K562 (cell line): ENCODE measurements around the gene PUS3. TPM values are rescaled to one million over a fixed set of nuclear protein-coding genes. Genes with fewer than 3 reads are reported as not detected.

Experiments used
- ATAC-seq: fragments of 200-7000 bp; cut with Tn5 transposase; 3 replicates; pipeline ENCODE4 v1.9.1; 2020; ENCODE audit warnings: moderate library complexity
- BruUV-seq: library from RNA; stranded (reverse); fragments of 400-500 nt; replicated peaks from 2 replicates; lab custom pipeline; 2021; lab: Mats Ljungman, UMichigan
- CTCF ChIA-PET: fragments of 300-600 bp; formaldehyde crosslinking; extraction: SDS; loops from one replicate; lab custom pipeline; 2021; ENCODE audit warnings: low intra/inter-chr PET ratio; lab: Yijun Ruan, JAX
- POLR2A ChIA-PET: fragments of 300-600, 350-650 bp; sonication (Branson Sonifier 250); formaldehyde crosslinking; extraction: SDS; loops from one replicate; lab custom pipeline; 2021; ENCODE audit warnings: antibody characterized with exemption, inconsistent platforms; lab: Yijun Ruan, JAX
- DNase-seq, 4 experiments: peaks; one replicate each; pipeline versions ENCODE4 v3.0.0 to v3.0.0-alpha.2; 2011 to 2018; ENCODE audit warnings: low spot score in 3 of 4, mixed read lengths in 3 of 4; ENCODE audit errors: extremely low read depth in 1 of 4
- FAIRE-seq: peaks from 2 replicates; lab custom pipeline; 2011; peaks lifted over from hg19 to GRCh38; lab: Jason Lieb, UNC
- H2AFZ ChIP-seq: 2 replicates; pipeline ENCODE4 v1.6.0; 2011; ENCODE audit warnings: low read depth, low read length, control low read depth, inconsistent platforms
- H3K27ac ChIP-seq: fragments of 200-600 bp; 3 replicates; pipeline ENCODE4 v1.8.0; 2011; ENCODE audit warnings: low read depth, mild to moderate bottlenecking, control low read depth, inconsistent platforms, low read length, moderate library complexity, mixed read lengths; ENCODE audit errors: extremely low read depth
- H3K27me3 ChIP-seq, 2 experiments: fragments of 300-600 bp in 1 of 2; 2 replicates in 1 of 2; 3 replicates in 1 of 2; pipeline versions ENCODE4 v1.6.0 to v1.8.0; 2011; ENCODE audit warnings: inconsistent platforms in 2 of 2, low read length in 2 of 2, mild to moderate bottlenecking in 1 of 2, mixed read lengths in 1 of 2, moderate library complexity in 1 of 2; ENCODE audit not compliant: control insufficient read depth in 2 of 2, insufficient read depth in 2 of 2
- H3K36me3 ChIP-seq: fragments of 300-600 bp; 3 replicates; pipeline ENCODE4 v1.8.0; 2011; ENCODE audit warnings: mild to moderate bottlenecking, low read length, inconsistent platforms; ENCODE audit not compliant: control insufficient read depth, insufficient read depth
- H3K4me1 ChIP-seq, 2 experiments: fragments of 200-600 bp in 1 of 2; replicated peaks in 1 of 2; 2 replicates in 1 of 2; 3 replicates in 1 of 2; pipeline versions ENCODE4 v1.5.1 to v1.8.0; 2011; ENCODE audit warnings: inconsistent platforms in 2 of 2, low read length in 2 of 2, mild to moderate bottlenecking in 1 of 2, mixed read lengths in 1 of 2, moderate library complexity in 1 of 2; ENCODE audit not compliant: control insufficient read depth in 2 of 2, insufficient read depth in 2 of 2
- H3K4me2 ChIP-seq: 2 replicates; pipeline ENCODE4 v1.6.1; 2011; ENCODE audit warnings: low read length, control low read depth, inconsistent platforms, mixed read lengths; ENCODE audit not compliant: insufficient read depth
- H3K4me3 ChIP-seq: fragments of 200-600 bp; sonication (generic), shearing (Covaris generic); 2 replicates; pipeline ENCODE4 v1.5.1; 2016; ENCODE audit warnings: control low read depth, inconsistent platforms
- H3K79me2 ChIP-seq: fragments of 200-600 bp; 3 replicates; pipeline ENCODE4 v1.8.0; 2011; ENCODE audit warnings: low read length, inconsistent platforms; ENCODE audit not compliant: control insufficient read depth, insufficient read depth
- H3K9ac ChIP-seq, 2 experiments: 2 replicates each; pipeline versions ENCODE4 v1.6.0 to v1.6.1; 2011; ENCODE audit warnings: low read depth in 2 of 2, low read length in 2 of 2, control low read depth in 1 of 2, inconsistent platforms in 1 of 2, mild to moderate bottlenecking in 1 of 2, mixed read lengths in 1 of 2; ENCODE audit not compliant: insufficient read depth in 1 of 2
- H3K9me1 ChIP-seq: one replicate; pipeline ENCODE4 v1.6.0; 2011; ENCODE audit warnings: inconsistent platforms, mild to moderate bottlenecking, low read length, moderate library complexity; ENCODE audit not compliant: control insufficient read depth, insufficient read depth
- H3K9me3 ChIP-seq: replicated peaks from 2 replicates; pipeline ENCODE4 v1.5.1; 2011; ENCODE audit warnings: low read depth, low read length, inconsistent platforms; ENCODE audit not compliant: control insufficient read depth, insufficient read depth
- H4K20me1 ChIP-seq: replicated peaks from 2 replicates; pipeline ENCODE4 v1.6.1; 2011; ENCODE audit warnings: low read length, inconsistent platforms, mixed read lengths; ENCODE audit not compliant: control insufficient read depth, insufficient read depth
- BMI1 ChIP-seq: fragments of 150-350 bp; IDR thresholded peaks from 2 replicates; pipeline ENCODE4 v1.6.1; 2014; ENCODE audit warnings: low read length
- CREB5 ChIP-seq: fragments of 250-450 bp; sonication (Bioruptor Pico); IDR thresholded peaks from 2 replicates; pipeline ENCODE4 v1.5.0; 2020; ENCODE audit warnings: mild to moderate bottlenecking
- HCFC1 ChIP-seq: IDR thresholded peaks from 2 replicates; pipeline ENCODE4 v1.6.1; 2012; ENCODE audit warnings: low read depth, low read length, improper control_type of control experiment
- MYNN ChIP-seq, 2 experiments: sonication (generic); formaldehyde crosslinking in 1 of 2; IDR thresholded peaks; 2 replicates each; pipeline versions ENCODE4 v1.5.0 to v1.6.1; 2016 to 2020; ENCODE audit warnings: antibody characterized with exemption in 1 of 2, missing genetic modification reagents in 1 of 2
- PRMT5 ChIP-seq: sonication (generic); formaldehyde crosslinking; IDR thresholded peaks from 2 replicates; pipeline ENCODE4 v1.5.0; 2020; ENCODE audit warnings: missing genetic modification reagents
- TSC22D4 ChIP-seq: fragments of 450-650 bp; IDR thresholded peaks from 2 replicates; pipeline ENCODE4 v1.6.1; 2016; ENCODE audit warnings: missing genetic modification characterization, missing biosample characterization, control low read depth
- ZBTB49 ChIP-seq: sonication (generic); formaldehyde crosslinking; IDR thresholded peaks from 2 replicates; pipeline ENCODE4 v1.8.0; 2022; ENCODE audit warnings: missing genetic modification reagents, mild to moderate bottlenecking, borderline replicate concordance
- ZNF217 ChIP-seq: sonication (generic); formaldehyde crosslinking; IDR thresholded peaks from 2 replicates; pipeline ENCODE4 v1.8.0; 2022; ENCODE audit warnings: mild to moderate bottlenecking, missing genetic modification reagents
- ZNF695 ChIP-seq: fragments of 450-650 bp; formaldehyde crosslinking; IDR thresholded peaks from 2 replicates; pipeline ENCODE4 v1.4.0; 2020; ENCODE audit warnings: mild to moderate bottlenecking, moderate library complexity
- WGBS: fragments of 100-300 bp; shearing (Covaris generic); methylation state at CpG from one replicate; pipeline ENCODE4 v1.1.6; 2016; ENCODE audit warnings: low coverage, mixed read lengths; ENCODE audit not compliant: insufficient coverage; ENCODE audit errors: missing lambda C conversion rate; 5-methylcytosine and 5-hydroxymethylcytosine counted together
- in situ Hi-C: fragments of 300-500 bp; cut with MboI; formaldehyde crosslinking; loops from 4 replicates; pipeline ENCODE4 v1.15.0; 2018; ENCODE audit warnings: inconsistent platforms, mixed read lengths
- intact Hi-C: fragments of 100-400 bp; cut with micrococcal nuclease; formaldehyde crosslinking; loops from 2 replicates; pipeline ENCODE4 v1.14.2; 2022
- polyA plus RNA-seq, 8 experiments: library from polyadenylated mRNA; depleted of rRNA in 4 of 8; stranded (reverse) in 5 of 8; unstranded in 3 of 8; fragments of >200 nt; fragmentation: Nextera tagmentation in 2 of 8; fragmentation: Illumina TruSeq in 1 of 8; extraction: Ambion mirVana in 2 of 8; extraction: Trizol in 1 of 8; gene quantifications; 2 replicates each; pipeline versions ENCODE4 v1.2.1 to v1.2.3, GENCODE V29; 2011 to 2014; ENCODE audit warnings: inconsistent platforms in 1 of 8, missing spikeins in 1 of 8
- total RNA-seq, 7 experiments: library from RNA; depleted of rRNA in 6 of 7; stranded (reverse); fragments of >200 nt in 6 of 7; fragmentation: Illumina TruSeq in 2 of 7; extraction: Trizol in 2 of 7; gene quantifications; 2 replicates each; pipeline versions ENCODE4 v1.2.1 to v1.2.3, GENCODE V29; 2011 to 2021; ENCODE audit warnings: low replicate concordance in 1 of 7
- TF ChIP-seq, protein P1 (sequence below), 2 experiments: fragments of 450-650 bp in 1 of 2; IDR thresholded peaks; 2 replicates each; pipeline ENCODE4 v1.6.1; 2011 to 2017; ENCODE audit warnings: low read depth in 2 of 2, antibody characterized with exemption in 1 of 2, borderline replicate concordance in 1 of 2, low read length in 1 of 2, mild to moderate bottlenecking in 1 of 2, mixed read lengths in 1 of 2; ENCODE audit not compliant: control insufficient read depth in 1 of 2

PUS3 gene
- total and polyA plus RNA-seq, 9 of the 15 experiments (the other 6 are each of a cell fraction or from before 2014, with no cell fraction given), result 16.5 to 49.2 (median 35.9) TPM

DNA sequence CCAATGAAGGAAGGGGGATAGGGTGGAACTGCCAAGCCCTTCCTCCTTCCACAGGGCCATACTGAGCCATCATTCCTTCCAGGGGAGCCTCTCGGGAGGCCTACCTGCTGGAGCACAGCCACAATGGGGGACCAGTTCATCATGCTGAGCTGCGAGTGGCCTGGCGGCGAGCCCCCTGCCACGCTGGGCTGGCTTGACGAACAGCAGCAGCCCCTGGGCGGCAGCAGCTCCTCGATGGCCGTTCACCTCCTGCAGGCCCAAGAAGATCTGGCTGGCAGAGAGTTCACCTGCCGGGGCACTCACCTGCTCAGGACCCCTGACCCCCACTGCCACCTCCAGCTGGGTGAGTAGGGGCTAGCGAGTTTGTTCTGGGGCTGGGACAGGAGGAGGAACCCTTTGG, 48.7 kb upstream of the PUS3 start (continued):
- TF ChIP-seq, protein P1, sequence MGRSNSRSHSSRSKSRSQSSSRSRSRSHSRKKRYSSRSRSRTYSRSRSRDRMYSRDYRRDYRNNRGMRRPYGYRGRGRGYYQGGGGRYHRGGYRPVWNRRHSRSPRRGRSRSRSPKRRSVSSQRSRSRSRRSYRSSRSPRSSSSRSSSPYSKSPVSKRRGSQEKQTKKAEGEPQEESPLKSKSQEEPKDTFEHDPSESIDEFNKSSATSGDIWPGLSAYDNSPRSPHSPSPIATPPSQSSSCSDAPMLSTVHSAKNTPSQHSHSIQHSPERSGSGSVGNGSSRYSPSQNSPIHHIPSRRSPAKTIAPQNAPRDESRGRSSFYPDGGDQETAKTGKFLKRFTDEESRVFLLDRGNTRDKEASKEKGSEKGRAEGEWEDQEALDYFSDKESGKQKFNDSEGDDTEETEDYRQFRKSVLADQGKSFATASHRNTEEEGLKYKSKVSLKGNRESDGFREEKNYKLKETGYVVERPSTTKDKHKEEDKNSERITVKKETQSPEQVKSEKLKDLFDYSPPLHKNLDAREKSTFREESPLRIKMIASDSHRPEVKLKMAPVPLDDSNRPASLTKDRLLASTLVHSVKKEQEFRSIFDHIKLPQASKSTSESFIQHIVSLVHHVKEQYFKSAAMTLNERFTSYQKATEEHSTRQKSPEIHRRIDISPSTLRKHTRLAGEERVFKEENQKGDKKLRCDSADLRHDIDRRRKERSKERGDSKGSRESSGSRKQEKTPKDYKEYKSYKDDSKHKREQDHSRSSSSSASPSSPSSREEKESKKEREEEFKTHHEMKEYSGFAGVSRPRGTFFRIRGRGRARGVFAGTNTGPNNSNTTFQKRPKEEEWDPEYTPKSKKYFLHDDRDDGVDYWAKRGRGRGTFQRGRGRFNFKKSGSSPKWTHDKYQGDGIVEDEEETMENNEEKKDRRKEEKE (IDR thresholded peaks at IDR 0.05; ENCODE audit: borderline replicate concordance in 1 of 2, control insufficient read depth in 1 of 2, low read depth in 2 of 2, low read length in 1 of 2), result no peak

GRCh38 chr11:125950696-125951651, 48.0 kb upstream of the PUS3 start:
- no peak overlapping the region for H3K4me3 ChIP-seq
- peaks cover 0 to 15% of the 10 kb centered on the region in 2 experiments; a peak in 1 of 5 replicates for H3K4me1 ChIP-seq
- TF ChIP-seq PRMT5, result no peak
- no peak for TF ChIP-seq CREB5 (CRISPR knock-in tag)
- TF ChIP-seq BMI1, result no peak
- no peak for TF ChIP-seq TSC22D4
- no peak for TF ChIP-seq ZBTB49 (CRISPR knock-in tag)
- TF ChIP-seq ZNF695 (CRISPR knock-in tag), result no peak
- no peak for TF ChIP-seq HCFC1
- no peak for TF ChIP-seq MYNN (IDR thresholded peaks at IDR 0.05)
- TF ChIP-seq MYNN (CRISPR knock-in tag; IDR thresholded peaks at IDR 0.05), result no peak
- TF ChIP-seq ZNF217, result no peak
- TF ChIP-seq, all 486 proteins: peak for 0
- WGBS, result 0% methylated on average over 10 of the region's 15 CpGs
- Histone ChIP-seq H3K9ac (no peak overlapping the region; a peak in 1 of 4 replicates), H3K4me2 (no peak overlapping the region), H3K36me3 (no peaks in the 10 kb centered on the region), H3K27ac (no peak overlapping the region), H3K27me3 (peaks cover 60 to 85% of the 10 kb centered on the region in 2 experiments), H3K79me2 (no peaks in the 10 kb centered on the region), H2AFZ (no peak overlapping the region), H3K9me3 (no peaks in the 10 kb centered on the region), H4K20me1 (peaks cover 8% of the 10 kb centered on the region; the same call in 1 of the 2 replicates), H3K9me1 (peaks cover 4% of the 10 kb centered on the region)
- ChIA-PET CTCF (no interaction called here), POLR2A (no interaction called here)
- intact Hi-C loops, result no loop called here
- DNase-seq (no peak), ATAC-seq (no peak), FAIRE-seq (no peak)
- no TSS peak for BruUV-seq
- in situ Hi-C loops, result no loop called here
